ENCODE results near the gene WNT10A. TPM values are rescaled to one million over a fixed set of nuclear protein-coding genes. Genes with fewer than 3 reads are reported as not detected.

The WNT10A gene
- total RNA-seq, 1 experiment from 2014 or later, result not detected

- DNase-seq (ENCODE audit: extremely low read depth, low read depth), result peak; percentile 72
Measured at GRCh38 chr2:218876562-218877219, 4.0 kb upstream of the WNT10A start.

- no peak for DNase-seq (ENCODE audit: extremely low read depth, low read depth)
Measured at GRCh38 chr2:218877331-218877730, 3.3 kb upstream of the WNT10A start.

DNA sequence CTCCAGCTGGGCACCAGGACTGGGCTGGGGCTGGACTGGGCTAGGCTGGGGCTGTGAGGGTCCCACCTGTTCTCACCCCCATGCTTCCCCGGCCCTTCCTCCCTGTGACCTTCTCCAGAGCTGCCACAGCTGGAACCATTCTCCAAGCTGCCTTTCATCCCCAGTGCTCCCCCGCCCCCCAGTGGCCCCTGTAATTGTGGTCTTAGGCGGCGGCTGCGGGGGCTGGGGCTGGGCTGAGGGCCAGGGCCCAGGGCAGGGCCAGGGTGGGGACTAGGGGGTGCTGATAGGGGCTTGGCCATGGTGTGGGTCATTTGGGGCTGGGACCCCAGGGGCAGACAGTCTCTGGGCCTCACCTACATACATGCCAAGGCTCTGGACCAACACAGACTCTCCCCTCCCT lies 2.8 kb upstream of the WNT10A start:
- DNase-seq (ENCODE audit: extremely low read depth, low read depth), result no peak

- DNase-seq (ENCODE audit: extremely low read depth, low read depth), result no peak
Measured at GRCh38 chr2:218878486-218878885, 2.2 kb upstream of the WNT10A start.

- DNase-seq (ENCODE audit: extremely low read depth, low read depth), result no peak
Measured at GRCh38 chr2:218878926-218879761, 1.5 kb upstream of the WNT10A start.

GRCh38 chr2:218879776-218880101 lies 913 bp upstream of the WNT10A start:
- no peak for DNase-seq (ENCODE audit: extremely low read depth, low read depth)

DNA sequence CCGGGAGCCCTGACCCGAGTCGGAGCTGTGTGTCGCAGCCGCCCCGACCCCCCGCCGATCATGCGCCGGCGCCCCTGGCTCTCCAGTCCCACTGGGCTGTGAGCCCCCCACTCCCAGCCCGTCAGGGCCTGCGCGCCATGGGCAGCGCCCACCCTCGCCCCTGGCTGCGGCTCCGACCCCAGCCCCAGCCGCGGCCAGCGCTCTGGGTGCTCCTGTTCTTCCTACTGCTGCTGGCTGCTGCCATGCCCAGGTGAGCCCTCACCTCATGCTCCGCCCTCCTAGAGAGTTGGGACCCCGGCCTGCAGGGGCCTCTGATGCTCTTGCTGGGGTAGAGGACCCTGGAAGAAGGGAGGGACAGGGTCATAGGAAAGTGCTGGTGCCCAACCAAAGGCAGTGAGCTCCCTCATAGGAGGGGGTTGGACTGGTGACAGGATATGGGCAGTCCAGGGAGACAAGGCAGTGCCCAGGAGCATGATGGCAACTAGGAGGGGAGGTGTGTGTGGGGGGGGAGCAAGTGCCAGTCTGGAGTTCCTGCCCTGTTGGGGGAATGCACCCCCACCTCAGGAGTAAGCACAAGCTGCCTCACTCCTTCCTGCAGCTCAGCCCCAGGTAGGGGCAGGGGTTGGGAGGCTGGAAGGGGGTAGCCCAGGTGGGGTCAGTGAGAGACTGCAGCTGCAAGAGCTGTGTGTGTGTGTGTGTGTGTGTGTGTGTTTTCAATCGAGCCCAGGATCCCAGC lies 375 bp downstream of the WNT10A start:
- DNase-seq (ENCODE audit: extremely low read depth, low read depth), result no peak

GRCh38 chr2:218881744-218882460 lies 1.2 kb downstream of the WNT10A start:
- DNase-seq (ENCODE audit: extremely low read depth, low read depth), result no peak

DNA sequence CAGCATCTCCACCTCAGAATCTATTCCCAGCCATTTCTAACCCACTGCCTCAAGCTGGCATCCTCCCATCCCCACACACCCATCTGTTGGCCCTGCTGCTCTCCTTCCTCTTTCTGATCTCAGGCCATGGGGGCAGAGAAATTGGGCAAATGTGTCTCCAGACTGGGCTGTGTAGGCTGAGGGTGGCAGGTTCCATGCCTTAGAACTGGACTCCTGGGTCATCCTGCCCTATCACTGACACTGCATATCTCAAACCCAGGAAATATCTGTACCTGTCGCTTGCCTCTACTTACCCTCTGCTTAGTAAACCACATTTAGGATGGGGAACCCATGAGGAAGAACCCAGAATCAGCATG lies 1.8 kb downstream of the WNT10A start:
- no peak for DNase-seq (ENCODE audit: extremely low read depth, low read depth)

- no peak for DNase-seq (ENCODE audit: extremely low read depth, low read depth)
Measured at GRCh38 chr2:218882866-218883366, 2.3 kb downstream of the WNT10A start.

- no peak for DNase-seq (ENCODE audit: extremely low read depth, low read depth)
Measured at GRCh38 chr2:218883491-218884490, 3.1 kb downstream of the WNT10A start.

DNA sequence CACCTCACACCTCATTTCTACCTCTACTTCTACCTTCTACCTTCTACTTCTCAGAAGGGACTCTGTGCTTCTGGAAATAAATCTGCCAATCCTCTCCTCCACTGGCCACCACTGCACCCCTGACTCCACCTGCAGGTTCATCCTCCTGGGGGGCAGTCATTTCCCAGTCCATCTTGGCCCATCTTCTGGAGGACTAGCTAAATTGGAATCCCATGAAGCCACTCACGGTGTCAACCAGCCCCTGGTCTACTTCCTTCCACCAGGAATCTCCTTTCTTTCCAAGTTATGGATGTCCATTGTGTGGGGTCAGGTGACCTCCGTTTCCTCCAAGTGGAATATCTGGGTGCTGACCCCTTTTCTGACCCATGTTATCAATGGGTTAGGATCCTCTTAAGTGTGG lies 3.9 kb downstream of the WNT10A start:
- DNase-seq (ENCODE audit: extremely low read depth, low read depth), result no peak

DNA sequence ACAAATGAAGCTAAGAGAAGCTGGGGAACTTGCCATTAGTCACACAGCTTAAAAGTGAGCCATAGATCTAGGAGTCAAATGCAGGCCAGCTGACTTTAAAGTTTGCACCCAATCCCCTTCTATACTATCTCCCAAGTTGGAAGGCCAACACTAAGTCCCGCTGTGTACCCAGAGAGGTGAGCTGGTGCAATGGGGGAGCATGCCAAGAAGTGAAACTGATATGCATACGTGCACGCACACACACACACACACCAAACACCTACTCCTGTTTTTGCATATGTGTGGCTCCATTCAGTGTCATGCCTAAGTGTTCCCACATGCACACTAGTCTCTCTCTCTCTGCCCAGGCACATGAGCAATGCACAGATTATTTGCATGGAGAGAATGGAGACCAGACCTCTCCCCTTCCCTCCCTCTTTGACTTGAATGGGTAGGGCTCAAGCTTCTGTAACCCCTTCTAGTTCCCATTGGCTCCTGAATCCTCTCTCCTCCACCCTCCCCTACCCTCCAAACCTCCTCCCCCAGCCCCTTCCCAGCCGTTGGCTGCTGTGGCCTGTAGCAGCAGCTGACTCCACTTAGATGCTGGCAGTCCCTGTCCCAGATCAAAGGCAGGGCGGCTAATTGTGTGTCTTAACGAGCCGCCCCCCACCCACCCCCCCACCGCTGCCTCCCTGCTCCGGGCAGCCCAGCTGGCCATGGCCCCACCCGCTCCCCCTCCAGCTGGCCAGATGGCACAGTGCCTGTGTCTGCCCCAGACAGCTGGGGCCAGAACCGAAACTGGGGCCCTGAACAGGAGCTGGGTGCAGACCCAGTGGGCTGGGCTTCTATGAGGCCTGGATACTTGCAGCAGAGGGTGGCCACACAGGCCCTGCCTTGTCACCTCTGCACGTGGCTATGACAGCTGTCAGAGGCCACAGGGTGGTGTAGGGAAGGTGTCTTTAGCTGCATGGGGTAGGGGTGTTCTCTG lies 5.6 kb downstream of the WNT10A start:
- DNase-seq (ENCODE audit: extremely low read depth, low read depth), result no peak

DNA sequence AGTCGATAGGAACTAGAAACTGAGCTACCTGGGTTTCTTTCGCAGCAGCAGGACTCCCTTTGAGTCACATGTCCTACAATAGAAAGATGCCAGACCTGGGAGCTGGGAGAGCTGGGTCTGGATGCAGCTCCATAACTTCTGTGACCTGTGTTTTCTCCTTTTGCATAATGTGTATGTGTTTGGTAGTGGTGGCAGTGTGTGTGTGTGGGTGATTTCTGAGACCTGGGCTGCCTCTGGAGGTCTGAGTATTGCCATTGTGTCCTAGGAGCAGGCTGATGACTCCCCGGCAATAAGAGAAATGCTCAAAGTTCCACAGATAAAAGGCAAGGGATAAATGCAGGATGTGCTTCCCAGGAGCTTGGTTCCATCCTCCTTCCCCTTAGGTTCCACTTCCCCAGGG lies 6.4 kb downstream of the WNT10A start:
- no peak for DNase-seq (ENCODE audit: extremely low read depth, low read depth)

DNA sequence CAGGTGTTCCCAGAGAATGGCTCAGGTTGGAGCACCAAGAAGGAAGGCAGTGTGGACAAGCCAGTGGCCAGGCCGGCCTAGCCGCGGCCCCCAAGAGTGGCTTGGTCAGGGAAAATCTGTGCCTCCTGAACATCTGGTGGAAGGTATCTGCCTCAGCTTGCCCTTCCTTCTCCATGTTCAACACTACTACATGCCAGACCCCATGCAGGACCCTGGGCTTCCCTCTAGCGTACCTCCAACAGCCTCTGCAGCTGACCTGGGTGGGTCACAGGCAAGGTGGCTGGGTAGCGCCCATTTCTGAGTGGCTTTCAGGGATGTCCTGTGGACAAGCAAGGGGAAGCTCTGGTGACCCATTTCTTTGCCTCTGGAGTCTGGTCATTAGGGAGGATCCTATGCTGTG lies 7.7 kb downstream of the WNT10A start:
- DNase-seq (ENCODE audit: extremely low read depth, low read depth), result no peak

DNA sequence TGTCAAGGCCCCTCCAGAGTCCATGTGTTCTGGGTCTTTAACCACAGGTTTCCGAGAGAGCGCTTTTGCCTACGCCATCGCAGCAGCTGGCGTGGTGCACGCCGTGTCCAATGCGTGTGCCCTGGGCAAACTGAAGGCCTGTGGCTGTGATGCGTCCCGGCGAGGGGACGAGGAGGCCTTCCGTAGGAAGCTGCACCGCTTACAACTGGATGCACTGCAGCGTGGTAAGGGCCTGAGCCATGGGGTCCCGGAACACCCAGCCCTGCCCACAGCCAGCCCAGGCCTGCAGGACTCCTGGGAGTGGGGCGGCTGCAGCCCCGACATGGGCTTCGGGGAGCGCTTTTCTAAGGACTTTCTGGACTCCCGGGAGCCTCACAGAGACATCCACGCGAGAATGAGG lies 9.3 kb downstream of the WNT10A start:
- no peak for DNase-seq (ENCODE audit: extremely low read depth, low read depth)

DNA sequence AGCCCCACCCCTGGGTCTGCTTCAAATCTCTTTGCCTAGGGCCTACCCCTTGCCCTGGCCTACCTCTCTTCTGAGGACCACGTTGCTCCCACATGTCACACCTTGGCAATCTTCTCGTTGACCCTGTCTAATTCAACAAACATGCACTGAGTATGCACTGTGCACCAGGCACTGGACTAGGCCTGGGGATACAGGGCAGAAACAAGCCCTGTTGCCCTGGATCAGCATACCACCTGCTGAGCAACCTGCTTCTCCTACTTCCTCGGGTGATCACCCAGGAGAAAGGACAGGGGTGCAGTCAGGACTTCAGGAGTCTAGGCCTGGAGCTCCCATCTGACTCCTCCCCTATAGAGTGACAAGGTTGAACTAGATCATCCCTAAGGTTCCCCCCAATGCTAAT lies 9.7 kb downstream of the WNT10A start:
- DNase-seq (ENCODE audit: extremely low read depth, low read depth), result no peak

DNA sequence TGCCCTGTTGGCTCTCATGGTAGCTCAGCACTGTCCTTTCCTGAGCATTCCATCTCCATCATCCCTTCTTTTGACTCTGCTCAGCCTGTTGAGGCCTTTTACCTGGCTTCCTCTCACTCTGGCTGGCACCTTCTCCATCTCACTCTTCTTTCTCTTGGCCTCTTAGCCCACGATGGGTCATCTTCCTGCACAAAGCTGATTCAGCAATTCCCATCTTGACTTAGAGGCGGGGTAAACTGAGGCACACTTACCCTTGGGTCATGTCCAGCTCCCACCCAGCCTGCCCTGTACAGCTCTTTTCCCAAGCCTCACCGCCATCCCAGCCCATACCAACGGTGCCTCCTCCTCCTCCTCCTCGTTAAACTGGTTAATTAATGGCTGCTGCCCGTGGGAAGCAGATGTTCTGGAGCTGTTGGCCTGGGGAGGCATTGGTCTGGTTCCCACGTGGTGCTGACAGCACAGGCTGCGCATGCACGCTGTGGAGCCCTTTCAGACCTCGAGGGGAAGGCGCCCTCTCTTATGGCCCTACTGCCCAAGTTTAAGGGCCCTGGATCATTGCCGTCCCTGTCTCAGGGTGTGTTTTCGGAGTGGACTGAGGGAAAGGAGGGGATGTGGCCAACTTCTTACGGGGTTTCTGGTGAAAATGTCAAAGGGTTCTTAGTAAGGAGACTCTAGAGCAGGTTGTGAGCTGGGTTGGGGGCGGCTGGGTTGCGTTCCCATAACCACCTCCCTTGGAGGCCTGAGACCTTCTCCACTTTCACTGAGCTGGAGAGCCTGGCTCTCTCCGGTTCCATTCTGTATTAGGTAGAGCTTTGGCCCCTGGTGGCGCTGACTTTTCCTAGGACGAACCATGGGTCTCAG lies 10.9 kb downstream of the WNT10A start:
- DNase-seq (ENCODE audit: extremely low read depth, low read depth), result no peak
